ENCODE data around the gene TLCD4. TPM values are rescaled to one million over a fixed set of nuclear protein-coding genes. Genes with fewer than 3 reads are reported as not detected.

TLCD4 gene
- total RNA-seq, 4 donors from 2014 or later: 2.5 to 18.9 (median 12.4) TPM

DNA sequence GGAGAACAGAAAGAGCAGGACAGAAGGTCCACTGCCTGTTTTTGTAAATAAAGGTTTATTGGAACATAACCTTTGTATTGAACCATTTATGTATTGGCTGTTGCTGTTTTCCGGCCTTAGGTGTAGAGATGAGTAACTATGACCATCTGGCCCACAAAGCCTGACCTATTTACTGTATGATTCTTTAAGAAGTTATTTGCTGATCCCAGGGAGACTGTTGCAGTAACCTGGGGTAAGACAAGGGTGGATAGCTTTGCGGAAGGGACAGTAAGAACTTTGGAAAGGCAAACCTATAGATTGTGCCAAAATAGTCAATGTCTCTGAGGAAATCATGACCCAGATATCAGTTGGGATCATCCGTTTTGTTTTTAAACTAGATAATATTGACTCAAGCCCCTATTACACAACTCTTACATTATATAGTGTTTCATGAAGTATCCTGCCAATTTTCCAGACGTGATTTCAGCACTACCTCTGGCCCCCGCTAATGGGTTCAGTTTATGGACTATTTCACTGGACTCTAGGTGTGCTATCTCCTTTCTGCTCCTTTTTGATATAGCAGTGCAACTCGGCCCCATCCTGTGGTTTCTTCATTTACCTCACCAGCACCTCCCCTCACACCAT, 20.8 kb upstream of the TLCD4 start:
- H3K4me1 ChIP-seq: no peaks in the 10 kb centered on the region
- peak overlapping the region in 1 of 4 donors; percentile 16 for H3K27ac ChIP-seq
- H3K9me3 ChIP-seq: no peaks in the 10 kb centered on the region
- no peak overlapping the region for H3K4me3 ChIP-seq
- H3K36me3 ChIP-seq: no peaks in the 10 kb centered on the region
- TF ChIP-seq POLR2A (IDR thresholded peaks at IDR 0.05): no peak
- TF ChIP-seq, protein P1, sequence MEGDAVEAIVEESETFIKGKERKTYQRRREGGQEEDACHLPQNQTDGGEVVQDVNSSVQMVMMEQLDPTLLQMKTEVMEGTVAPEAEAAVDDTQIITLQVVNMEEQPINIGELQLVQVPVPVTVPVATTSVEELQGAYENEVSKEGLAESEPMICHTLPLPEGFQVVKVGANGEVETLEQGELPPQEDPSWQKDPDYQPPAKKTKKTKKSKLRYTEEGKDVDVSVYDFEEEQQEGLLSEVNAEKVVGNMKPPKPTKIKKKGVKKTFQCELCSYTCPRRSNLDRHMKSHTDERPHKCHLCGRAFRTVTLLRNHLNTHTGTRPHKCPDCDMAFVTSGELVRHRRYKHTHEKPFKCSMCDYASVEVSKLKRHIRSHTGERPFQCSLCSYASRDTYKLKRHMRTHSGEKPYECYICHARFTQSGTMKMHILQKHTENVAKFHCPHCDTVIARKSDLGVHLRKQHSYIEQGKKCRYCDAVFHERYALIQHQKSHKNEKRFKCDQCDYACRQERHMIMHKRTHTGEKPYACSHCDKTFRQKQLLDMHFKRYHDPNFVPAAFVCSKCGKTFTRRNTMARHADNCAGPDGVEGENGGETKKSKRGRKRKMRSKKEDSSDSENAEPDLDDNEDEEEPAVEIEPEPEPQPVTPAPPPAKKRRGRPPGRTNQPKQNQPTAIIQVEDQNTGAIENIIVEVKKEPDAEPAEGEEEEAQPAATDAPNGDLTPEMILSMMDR (IDR thresholded peaks at IDR 0.05): no peak
- no peaks in the 10 kb centered on the region for H3K27me3 ChIP-seq
- no peak for DNase-seq

DNA sequence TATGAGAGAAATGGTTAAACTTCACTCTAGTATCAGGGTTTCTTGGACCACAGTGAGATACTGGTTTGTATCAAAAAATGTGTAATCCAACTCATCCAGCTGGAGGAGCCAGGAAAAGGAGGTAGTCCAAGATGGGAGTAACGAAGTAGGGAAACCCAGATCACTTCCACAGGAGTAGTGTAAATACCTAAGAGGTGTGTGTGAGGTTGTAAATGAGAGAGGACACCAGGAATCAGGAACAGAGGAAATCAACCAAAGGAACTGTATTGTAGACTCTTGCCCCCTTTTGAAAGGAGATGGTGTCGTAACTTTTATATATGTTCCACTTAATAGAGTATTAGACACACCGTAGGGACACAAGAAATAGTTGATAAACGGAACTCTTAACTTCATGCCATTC, 19.7 kb upstream of the TLCD4 start:
- Histone ChIP-seq H3K4me3 (no peak overlapping the region), H3K27me3 (no peaks in the 10 kb centered on the region), H3K4me1 (no peaks in the 10 kb centered on the region), H3K27ac (no peak overlapping the region), H3K9me3 (no peaks in the 10 kb centered on the region), H3K36me3 (no peaks in the 10 kb centered on the region)
- DNase-seq: no peak
- no peak for TF ChIP-seq POLR2A (IDR thresholded peaks at IDR 0.05)
- TF ChIP-seq, protein P1 (IDR thresholded peaks at IDR 0.05): no peak

GRCh38 chr1:95098196-95098595, 19.0 kb upstream of the TLCD4 start:
- no peaks in the 10 kb centered on the region for H3K36me3 ChIP-seq
- H3K9me3 ChIP-seq: no peaks in the 10 kb centered on the region
- no peaks in the 10 kb centered on the region for H3K27me3 ChIP-seq
- no peak overlapping the region for H3K27ac ChIP-seq
- no peak for DNase-seq
- H3K4me1 ChIP-seq: no peaks in the 10 kb centered on the region
- TF ChIP-seq, protein P1 (IDR thresholded peaks at IDR 0.05): no peak
- no peak for TF ChIP-seq POLR2A (IDR thresholded peaks at IDR 0.05)
- no peak overlapping the region for H3K4me3 ChIP-seq

GRCh38 chr1:95108792-95109191, 8.4 kb upstream of the TLCD4 start:
- Histone ChIP-seq H3K4me3 (no peak overlapping the region), H3K36me3 (no peaks in the 10 kb centered on the region), H3K27me3 (no peaks in the 10 kb centered on the region), H3K9me3 (no peaks in the 10 kb centered on the region), H3K27ac (no peak overlapping the region), H3K4me1 (no peaks in the 10 kb centered on the region)
- DNase-seq: no peak
- TF ChIP-seq, protein P1 (IDR thresholded peaks at IDR 0.05): no peak
- no peak for TF ChIP-seq POLR2A (IDR thresholded peaks at IDR 0.05)

DNA sequence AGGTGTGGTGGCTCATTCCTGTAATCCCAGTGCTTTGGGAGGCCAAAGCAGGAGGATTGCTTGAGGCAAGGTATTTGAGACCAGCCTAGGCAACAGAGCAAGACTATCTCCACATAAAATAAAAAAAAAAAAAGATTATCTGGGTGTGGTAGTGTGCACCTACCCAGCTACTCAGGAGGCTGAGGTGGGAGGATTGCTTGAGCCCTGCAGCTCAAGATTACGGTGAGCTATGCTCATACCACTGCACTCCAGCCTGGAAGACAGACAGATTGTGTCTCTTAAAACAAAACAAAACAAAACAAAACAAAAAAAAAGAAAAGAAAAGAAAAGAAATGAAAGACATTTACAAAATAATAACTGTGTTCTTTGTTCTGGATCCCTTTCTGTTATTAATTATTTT, 6.1 kb upstream of the TLCD4 start:
- H3K36me3 ChIP-seq: no peaks in the 10 kb centered on the region
- no peak for DNase-seq
- no peak for TF ChIP-seq POLR2A (IDR thresholded peaks at IDR 0.05)
- TF ChIP-seq, protein P1 (IDR thresholded peaks at IDR 0.05): no peak
- H3K4me1 ChIP-seq: no peaks in the 10 kb centered on the region
- no peak overlapping the region for H3K4me3 ChIP-seq
- no peaks in the 10 kb centered on the region for H3K27me3 ChIP-seq
- no peaks in the 10 kb centered on the region for H3K9me3 ChIP-seq
- H3K27ac ChIP-seq: no peak overlapping the region

- DNase-seq: no peak
- TF ChIP-seq, protein P1 (IDR thresholded peaks at IDR 0.05): no peak
- no peak for TF ChIP-seq POLR2A (IDR thresholded peaks at IDR 0.05)
These were observed 3.5 kb upstream of the TLCD4 start for GRCh38 chr1:95113684-95114083.

More at GRCh38 chr1:95113684-95114083, 3.5 kb upstream of the TLCD4 start:
- H3K9me3 ChIP-seq: no peaks in the 10 kb centered on the region
- no peaks in the 10 kb centered on the region for H3K27me3 ChIP-seq
- no peak overlapping the region for H3K27ac ChIP-seq
- peaks cover 0 to 5% (median under 1%) of the 10 kb centered on the region in 4 donors for H3K4me1 ChIP-seq
- no peaks in the 10 kb centered on the region for H3K36me3 ChIP-seq
- H3K4me3 ChIP-seq: no peak overlapping the region
